Thyroid gland (tissue), 4 donors: ENCODE measurements around the gene ACKR1.

Experiments
- POLR2A ChIP-seq, 2 donors: fragments of 450-650 bp; IDR thresholded peaks; one replicate each; pipeline ENCODE4 v1.6.1; 2017; ENCODE audit warnings: antibody characterized with exemption in 2 of 2, mild to moderate bottlenecking in 2 of 2, moderate library complexity in 1 of 2
- TF ChIP-seq, protein P1 (sequence below), 6 experiments: fragments of 200-600 bp in 3 of 6; fragments of 450-650 bp in 3 of 6; sonication (generic) in 3 of 6; IDR thresholded peaks; one replicate each; pipeline ENCODE4 v1.5.1; 2016 to 2019; ENCODE audit warnings: antibody characterized with exemption in 6 of 6, mild to moderate bottlenecking in 2 of 6, inconsistent platforms in 1 of 6, moderate library complexity in 1 of 6

DNA sequence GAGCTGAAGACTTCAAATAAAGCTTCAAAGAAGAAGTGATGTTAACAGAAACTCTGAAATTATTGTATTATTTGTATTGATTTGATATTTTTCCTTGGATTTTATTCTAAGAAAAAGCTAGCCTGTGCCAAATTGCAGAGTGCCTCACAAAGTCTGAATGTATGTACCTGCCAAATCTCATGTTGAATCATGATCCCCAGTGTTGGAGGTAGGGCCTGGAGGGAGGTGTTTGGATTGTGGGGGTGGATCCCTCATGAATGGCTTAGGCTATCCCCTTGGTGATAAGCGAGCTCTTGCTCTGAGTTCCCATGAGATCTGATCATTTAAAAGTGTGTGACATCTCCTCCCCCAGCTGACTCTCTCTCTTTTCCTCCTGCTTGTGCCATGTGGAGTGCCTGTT lies 43.6 kb downstream of the ACKR1 start:
- TF ChIP-seq, protein P1, sequence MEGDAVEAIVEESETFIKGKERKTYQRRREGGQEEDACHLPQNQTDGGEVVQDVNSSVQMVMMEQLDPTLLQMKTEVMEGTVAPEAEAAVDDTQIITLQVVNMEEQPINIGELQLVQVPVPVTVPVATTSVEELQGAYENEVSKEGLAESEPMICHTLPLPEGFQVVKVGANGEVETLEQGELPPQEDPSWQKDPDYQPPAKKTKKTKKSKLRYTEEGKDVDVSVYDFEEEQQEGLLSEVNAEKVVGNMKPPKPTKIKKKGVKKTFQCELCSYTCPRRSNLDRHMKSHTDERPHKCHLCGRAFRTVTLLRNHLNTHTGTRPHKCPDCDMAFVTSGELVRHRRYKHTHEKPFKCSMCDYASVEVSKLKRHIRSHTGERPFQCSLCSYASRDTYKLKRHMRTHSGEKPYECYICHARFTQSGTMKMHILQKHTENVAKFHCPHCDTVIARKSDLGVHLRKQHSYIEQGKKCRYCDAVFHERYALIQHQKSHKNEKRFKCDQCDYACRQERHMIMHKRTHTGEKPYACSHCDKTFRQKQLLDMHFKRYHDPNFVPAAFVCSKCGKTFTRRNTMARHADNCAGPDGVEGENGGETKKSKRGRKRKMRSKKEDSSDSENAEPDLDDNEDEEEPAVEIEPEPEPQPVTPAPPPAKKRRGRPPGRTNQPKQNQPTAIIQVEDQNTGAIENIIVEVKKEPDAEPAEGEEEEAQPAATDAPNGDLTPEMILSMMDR (IDR thresholded peaks at IDR 0.05), result no peak
- TF ChIP-seq POLR2A (IDR thresholded peaks at IDR 0.05), result no peak
